ENCODE results near the gene CERS4. TPM values are rescaled to one million over a fixed set of nuclear protein-coding genes. Genes with fewer than 3 reads are reported as not detected.

Gene CERS4
- total and polyA plus RNA-seq, 7 donors: 1.4 to 40.0 (median 24.1) TPM

- 58 to 68% methylated on average over 7 of the region's 7 CpGs for whole genome bisulfite sequencing, 2 donors
- DNase-seq: no peak
- peaks cover 0 to 15% (median 0%) of the 10 kb centered on the region in 4 donors for H3K36me3 ChIP-seq
- no peak overlapping the region for H3K4me3 ChIP-seq
- no peak for TF ChIP-seq POLR2AphosphoS5 (IDR thresholded peaks at IDR 0.05)
- TF ChIP-seq CTCF (IDR thresholded peaks at IDR 0.05): no peak
- TF ChIP-seq POLR2A (IDR thresholded peaks at IDR 0.05): no peak
- no peak for TF ChIP-seq EP300 (IDR thresholded peaks at IDR 0.05)
- peaks cover 0 to 10% (median 4%) of the 10 kb centered on the region in 4 donors for H3K9me3 ChIP-seq
- H3K27ac ChIP-seq: no peak overlapping the region
- H3K4me1 ChIP-seq: no peaks in the 10 kb centered on the region
- intact Hi-C loops (cut with DNase I): no loop called here
- H3K27me3 ChIP-seq: no peaks in the 10 kb centered on the region
Measured at GRCh38 chr19:8233370-8233769, 24.2 kb downstream of the CERS4 start.

- TF ChIP-seq POLR2A (IDR thresholded peaks at IDR 0.05) (no peak), CTCF (IDR thresholded peaks at IDR 0.05) (no peak), POLR2AphosphoS5 (IDR thresholded peaks at IDR 0.05) (no peak)
- H3K4me3 ChIP-seq: no peak overlapping the region
- H3K36me3 ChIP-seq: peaks cover 0 to 8% (median 0%) of the 10 kb centered on the region in 4 donors
- peaks cover 0 to 17% (median 16%) of the 10 kb centered on the region in 4 donors for H3K4me1 ChIP-seq
- 76 to 82% methylated on average over 6 of the region's 6 CpGs for WGBS, 2 donors
- DNase-seq: no peak
- H3K27ac ChIP-seq: no peak overlapping the region
- no peaks in the 10 kb centered on the region for H3K27me3 ChIP-seq
- intact Hi-C loops (cut with DNase I): no loop called here
- H3K9me3 ChIP-seq: no peaks in the 10 kb centered on the region
Measured at GRCh38 chr19:8237026-8237425, 27.9 kb downstream of the CERS4 start.

GRCh38 chr19:8238251-8238650 is 29.1 kb downstream of the CERS4 start:
- 97 to 99% methylated on average over 1 of the region's 1 CpG for WGBS, 2 donors
- Histone ChIP-seq H3K36me3 (peaks cover 0 to 8% (median 0%) of the 10 kb centered on the region in 4 donors), H3K4me1 (peaks cover 0 to 17% (median 16%) of the 10 kb centered on the region in 4 donors), H3K27ac (no peak overlapping the region), H3K27me3 (no peaks in the 10 kb centered on the region), H3K4me3 (no peak overlapping the region), H3K9me3 (no peaks in the 10 kb centered on the region)
- DNase-seq: no peak
- TF ChIP-seq EP300 (IDR thresholded peaks at IDR 0.05) (no peak), CTCF (IDR thresholded peaks at IDR 0.05) (no peak), POLR2A (IDR thresholded peaks at IDR 0.05) (no peak), POLR2AphosphoS5 (IDR thresholded peaks at IDR 0.05) (no peak)
- intact Hi-C loops (cut with DNase I): no loop called here

GRCh38 chr19:8239528-8240273 is 30.5 kb downstream of the CERS4 start:
- Histone ChIP-seq H3K4me1 (peaks cover 0 to 17% (median 16%) of the 10 kb centered on the region in 4 donors), H3K9me3 (no peaks in the 10 kb centered on the region), H3K27me3 (no peaks in the 10 kb centered on the region), H3K4me3 (peak overlapping the region in 2 of 4 donors; percentile 27), H3K36me3 (peaks cover 0 to 8% (median 0%) of the 10 kb centered on the region in 4 donors), H3K27ac (peak overlapping the region; percentile 14 to 64 (median 46))
- TF ChIP-seq POLR2AphosphoS5 (IDR thresholded peaks at IDR 0.05) (no peak), EP300 (IDR thresholded peaks at IDR 0.05) (no peak), POLR2A (IDR thresholded peaks at IDR 0.05) (no peak), CTCF (IDR thresholded peaks at IDR 0.05) (no peak)
- intact Hi-C loops (cut with DNase I): no loop called here
- no peak for DNase-seq
- WGBS, 2 donors: 95 to 96% methylated on average over 3 of the region's 3 CpGs
